Adrenal gland (tissue), 5 donors: ENCODE measurements around the gene RGS3.

ENCODE experiments used
- CTCF ChIP-seq, 6 experiments: fragments of 450-650 bp in 4 of 6; fragments of 200-600 bp in 2 of 6; sonication (generic) in 1 of 6; IDR thresholded peaks; 1 replicate in 5 of 6; 2 replicates in 1 of 6; pipeline versions ENCODE4 v1.5.1 to v1.8.0; 2016 to 2021; ENCODE audit warnings: antibody characterized with exemption in 6 of 6, mild to moderate bottlenecking in 2 of 6, moderate library complexity in 1 of 6
- POLR2A ChIP-seq, 2 donors: fragments of 450-650 bp; IDR thresholded peaks; one replicate each; pipeline ENCODE4 v1.6.1; 2017; ENCODE audit warnings: antibody characterized with exemption in 2 of 2, mild to moderate bottlenecking in 2 of 2, moderate library complexity in 1 of 2
- donor health status: DM: no; HTN: no; CAD: no.

- TF ChIP-seq CTCF (IDR thresholded peaks at IDR 0.05) (no peak), POLR2A (IDR thresholded peaks at IDR 0.05) (no peak)
These were observed 47.6 kb downstream of the RGS3 start for GRCh38 chr9:113511047-113511521.
